DOHH2 (cell line): Measurements from ENCODE around the gene PMPCA.

Experiments used
- H3F3A ChIP-seq: fragments of 200-600 bp; sonication (generic), shearing (Covaris generic); 2 replicates; pipeline ENCODE4 v1.6.0; 2016; ENCODE audit warnings: antibody characterized with exemption, mild to moderate bottlenecking; ENCODE audit not compliant: control insufficient read depth, insufficient read depth
- H3K27ac ChIP-seq: fragments of 200-600 bp; sonication (generic); 2 replicates; pipeline ENCODE4 v1.5.1; 2014; ENCODE audit warnings: low read depth, mild to moderate bottlenecking, low read length, moderate library complexity
- H3K27me3 ChIP-seq: fragments of 200-600 bp; sonication (generic); 2 replicates; pipeline ENCODE4 v1.6.1; 2014; ENCODE audit warnings: mild to moderate bottlenecking, low read length, mixed read lengths; ENCODE audit not compliant: control insufficient read depth
- H3K36me3 ChIP-seq: fragments of 200-600 bp; sonication (generic); 2 replicates; pipeline ENCODE4 v1.6.1; 2014; ENCODE audit warnings: mild to moderate bottlenecking, low read length, moderate library complexity, mixed read lengths; ENCODE audit not compliant: control insufficient read depth
- H3K4me1 ChIP-seq: fragments of 200-600 bp; sonication (generic); 2 replicates; pipeline ENCODE4 v1.6.1; 2014; ENCODE audit warnings: mild to moderate bottlenecking, low read length, mixed read lengths; ENCODE audit not compliant: control insufficient read depth
- H3K4me2 ChIP-seq: fragments of 200-600 bp; sonication (generic); 2 replicates; pipeline ENCODE4 v1.6.0; 2014; ENCODE audit warnings: mild to moderate bottlenecking, low read length, moderate library complexity
- H3K4me3 ChIP-seq: fragments of 200-600 bp; sonication (generic); 2 replicates; pipeline ENCODE4 v1.5.1; 2014; ENCODE audit warnings: mild to moderate bottlenecking, low read length, mixed read lengths
- H3K79me2 ChIP-seq: fragments of 200-600 bp; sonication (generic); 2 replicates; pipeline ENCODE4 v1.6.1; 2014; ENCODE audit warnings: mild to moderate bottlenecking, low read length, mixed read lengths; ENCODE audit not compliant: control insufficient read depth
- H3K9me2 ChIP-seq: fragments of 200-600 bp; sonication (generic); replicated peaks from 2 replicates; pipeline ENCODE4 v1.6.1; 2014; ENCODE audit warnings: mild to moderate bottlenecking, low read length, mixed read lengths; ENCODE audit not compliant: control insufficient read depth
- H3K9me3 ChIP-seq: fragments of 200-600 bp; sonication (generic); 2 replicates; pipeline ENCODE4 v1.6.1; 2014; ENCODE audit warnings: antibody characterized with exemption, low read length, mixed read lengths; ENCODE audit not compliant: control insufficient read depth, insufficient read depth
- H4K20me1 ChIP-seq: fragments of 200-600 bp; sonication (generic); 2 replicates; pipeline ENCODE4 v1.6.0; 2014; ENCODE audit warnings: low read depth, mild to moderate bottlenecking, antibody characterized with exemption, low read length, moderate library complexity; ENCODE audit not compliant: control insufficient read depth, insufficient read depth
- EZH2phosphoT487 ChIP-seq: fragments of 200-600 bp; sonication (generic); IDR thresholded peaks from 2 replicates; pipeline ENCODE4 v1.6.1; 2017; ENCODE audit warnings: borderline replicate concordance, mild to moderate bottlenecking, antibody characterized with exemption, low read length, moderate library complexity, mixed read lengths
- TF ChIP-seq, protein P1 (sequence below): fragments of 200-600 bp; sonication (generic); IDR thresholded peaks from one replicate; pipeline ENCODE4 v1.5.1; 2014; ENCODE audit warnings: antibody characterized with exemption, mild to moderate bottlenecking, low read depth, low read length; ENCODE audit not compliant: poor library complexity, severe bottlenecking

PMPCA gene

DNA sequence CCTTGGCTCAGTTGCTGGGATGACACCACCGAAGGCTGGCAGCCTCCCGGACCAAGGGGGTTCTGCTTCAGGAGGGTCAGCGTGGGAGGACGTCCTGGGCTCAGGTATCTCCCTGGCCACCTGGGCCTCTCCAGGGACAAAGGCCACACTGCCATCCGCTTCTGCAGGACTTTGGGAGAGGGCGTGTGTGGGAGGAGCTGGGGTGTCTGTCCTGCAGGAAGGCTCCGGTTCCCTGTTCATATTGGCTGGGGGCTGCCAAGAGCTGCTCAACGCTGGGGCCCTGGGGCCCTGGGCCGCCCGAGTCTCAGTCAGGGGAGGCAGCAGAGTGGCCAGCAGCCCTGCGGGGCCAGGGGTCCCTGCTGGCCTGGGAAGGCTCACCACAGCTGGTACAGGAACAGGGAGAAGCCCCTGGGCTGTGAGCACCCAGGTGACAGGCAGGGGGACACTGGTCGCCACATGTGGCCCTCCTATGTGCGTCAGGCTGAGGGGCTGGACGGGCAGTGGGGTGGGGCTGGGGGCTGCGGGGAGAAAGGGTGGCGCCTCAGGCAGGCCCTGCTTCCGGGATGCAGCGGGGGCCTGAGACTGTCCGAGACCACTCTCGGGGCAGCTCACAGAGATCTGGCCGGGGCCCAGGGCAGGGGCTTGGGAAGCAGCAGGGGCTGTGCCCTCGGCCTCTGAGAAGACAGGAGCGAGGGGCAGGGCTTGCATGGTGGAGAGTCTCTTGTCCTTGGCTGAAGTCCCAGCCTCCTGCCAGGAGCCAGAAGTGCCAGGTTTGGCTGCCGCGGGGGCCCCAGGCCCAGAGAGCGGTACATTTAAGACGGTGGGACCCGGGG, 32.1 kb upstream of the PMPCA start:
- Histone ChIP-seq H3K9me2 (no peaks in the 10 kb centered on the region), H3K79me2 (no peaks in the 10 kb centered on the region), H3K4me1 (no peaks in the 10 kb centered on the region), H3K36me3 (peaks cover 71% of the 10 kb centered on the region), H3F3A (no peaks in the 10 kb centered on the region), H3K4me2 (no peak overlapping the region), H3K27ac (no peak overlapping the region), H3K27me3 (no peaks in the 10 kb centered on the region), H4K20me1 (no peaks in the 10 kb centered on the region), H3K4me3 (no peak overlapping the region), H3K9me3 (no peaks in the 10 kb centered on the region)
- TF ChIP-seq EZH2phosphoT487 = no peak
- TF ChIP-seq, protein P1, sequence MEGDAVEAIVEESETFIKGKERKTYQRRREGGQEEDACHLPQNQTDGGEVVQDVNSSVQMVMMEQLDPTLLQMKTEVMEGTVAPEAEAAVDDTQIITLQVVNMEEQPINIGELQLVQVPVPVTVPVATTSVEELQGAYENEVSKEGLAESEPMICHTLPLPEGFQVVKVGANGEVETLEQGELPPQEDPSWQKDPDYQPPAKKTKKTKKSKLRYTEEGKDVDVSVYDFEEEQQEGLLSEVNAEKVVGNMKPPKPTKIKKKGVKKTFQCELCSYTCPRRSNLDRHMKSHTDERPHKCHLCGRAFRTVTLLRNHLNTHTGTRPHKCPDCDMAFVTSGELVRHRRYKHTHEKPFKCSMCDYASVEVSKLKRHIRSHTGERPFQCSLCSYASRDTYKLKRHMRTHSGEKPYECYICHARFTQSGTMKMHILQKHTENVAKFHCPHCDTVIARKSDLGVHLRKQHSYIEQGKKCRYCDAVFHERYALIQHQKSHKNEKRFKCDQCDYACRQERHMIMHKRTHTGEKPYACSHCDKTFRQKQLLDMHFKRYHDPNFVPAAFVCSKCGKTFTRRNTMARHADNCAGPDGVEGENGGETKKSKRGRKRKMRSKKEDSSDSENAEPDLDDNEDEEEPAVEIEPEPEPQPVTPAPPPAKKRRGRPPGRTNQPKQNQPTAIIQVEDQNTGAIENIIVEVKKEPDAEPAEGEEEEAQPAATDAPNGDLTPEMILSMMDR = no peak

GRCh38 chr9:136379003-136379287, 31.5 kb upstream of the PMPCA start:
- Histone ChIP-seq H3K4me1 (no peaks in the 10 kb centered on the region), H3F3A (no peaks in the 10 kb centered on the region), H3K4me2 (no peak overlapping the region), H3K27me3 (no peaks in the 10 kb centered on the region), H3K4me3 (no peak overlapping the region), H3K27ac (no peak overlapping the region), H3K79me2 (no peaks in the 10 kb centered on the region), H3K9me2 (no peaks in the 10 kb centered on the region), H4K20me1 (no peaks in the 10 kb centered on the region), H3K9me3 (no peaks in the 10 kb centered on the region), H3K36me3 (peaks cover 75% of the 10 kb centered on the region)
- TF ChIP-seq, protein P1 = no peak
- TF ChIP-seq EZH2phosphoT487 = no peak

- no peaks in the 10 kb centered on the region for H3K9me3 ChIP-seq
- no peaks in the 10 kb centered on the region for H3F3A ChIP-seq
- H3K4me1 ChIP-seq = no peaks in the 10 kb centered on the region
- peaks cover 79% of the 10 kb centered on the region for H3K36me3 ChIP-seq
- no peaks in the 10 kb centered on the region for H3K9me2 ChIP-seq
- H3K4me3 ChIP-seq = no peak overlapping the region
- no peaks in the 10 kb centered on the region for H4K20me1 ChIP-seq
- TF ChIP-seq EZH2phosphoT487 = no peak
- TF ChIP-seq, protein P1 = no peak
- no peaks in the 10 kb centered on the region for H3K27me3 ChIP-seq
- H3K27ac ChIP-seq = no peak overlapping the region
- H3K79me2 ChIP-seq = no peaks in the 10 kb centered on the region
- no peak overlapping the region for H3K4me2 ChIP-seq
Measured at GRCh38 chr9:136379401-136379800, 31.1 kb upstream of the PMPCA start.
